Measurements from ENCODE around the gene BAIAP2L2.
A peak's percentile ranks its signal among the peaks of the same experiment; 100 is the strongest.

The BAIAP2L2 gene

GRCh38 chr22:38138961-38139360 is 28.5 kb upstream of the BAIAP2L2 start:
- Histone ChIP-seq H3K4me3 (ENCODE audit: low read length) (no peak overlapping the region), H3K4me1 (ENCODE audit: control insufficient read depth, insufficient read depth, low read length) (peaks cover 17% of the 10 kb centered on the region), H3K9ac (ENCODE audit: low read length) (no peak overlapping the region), H3K36me3 (ENCODE audit: control insufficient read depth, insufficient read depth, low read length, severe bottlenecking) (peaks cover 7% of the 10 kb centered on the region), H3K27me3 (replicated peaks; ENCODE audit: control insufficient read depth, insufficient read depth, low read length) (no peaks in the 10 kb centered on the region), H3K9me3 (ENCODE audit: control insufficient read depth, low read length) (no peaks in the 10 kb centered on the region)
- no peak for DNase-seq (ENCODE audit: low read depth)

- no peak overlapping the region for H3K9ac ChIP-seq (ENCODE audit: low read length)
- peaks cover 17% of the 10 kb centered on the region for H3K4me1 ChIP-seq (ENCODE audit: control insufficient read depth, insufficient read depth, low read length)
- DNase-seq (ENCODE audit: low read depth): no peak
- H3K36me3 ChIP-seq (ENCODE audit: control insufficient read depth, insufficient read depth, low read length, severe bottlenecking): peaks cover 2% of the 10 kb centered on the region
- no peaks in the 10 kb centered on the region for H3K27me3 ChIP-seq (replicated peaks; ENCODE audit: control insufficient read depth, insufficient read depth, low read length)
- no peaks in the 10 kb centered on the region for H3K9me3 ChIP-seq (ENCODE audit: control insufficient read depth, low read length)
- H3K4me3 ChIP-seq (ENCODE audit: low read length): no peak overlapping the region
These were observed 27.6 kb upstream of the BAIAP2L2 start for GRCh38 chr22:38137876-38138687.

- Histone ChIP-seq H3K9ac (ENCODE audit: low read length) (no peak overlapping the region), H3K4me1 (ENCODE audit: control insufficient read depth, insufficient read depth, low read length) (peaks cover 22% of the 10 kb centered on the region), H3K4me3 (ENCODE audit: low read length) (no peak overlapping the region), H3K9me3 (ENCODE audit: control insufficient read depth, low read length) (no peaks in the 10 kb centered on the region), H3K36me3 (ENCODE audit: control insufficient read depth, insufficient read depth, low read length, severe bottlenecking) (peaks cover 8% of the 10 kb centered on the region), H3K27me3 (replicated peaks; ENCODE audit: control insufficient read depth, insufficient read depth, low read length) (no peaks in the 10 kb centered on the region)
- DNase-seq (ENCODE audit: low read depth): peak; percentile 15
These were observed 26.1 kb upstream of the BAIAP2L2 start for GRCh38 chr22:38136607-38137006.

GRCh38 chr22:38135133-38135706 is 24.7 kb upstream of the BAIAP2L2 start:
- Histone ChIP-seq H3K9ac (ENCODE audit: low read length) (peak overlapping the region; percentile 40), H3K4me1 (ENCODE audit: control insufficient read depth, insufficient read depth, low read length) (peaks cover 30% of the 10 kb centered on the region), H3K4me3 (ENCODE audit: low read length) (no peak overlapping the region), H3K27me3 (replicated peaks; ENCODE audit: control insufficient read depth, insufficient read depth, low read length) (no peaks in the 10 kb centered on the region), H3K9me3 (ENCODE audit: control insufficient read depth, low read length) (no peaks in the 10 kb centered on the region), H3K36me3 (ENCODE audit: control insufficient read depth, insufficient read depth, low read length, severe bottlenecking) (peaks cover 8% of the 10 kb centered on the region)
- DNase-seq (ENCODE audit: low read depth): peak; percentile 71

- no peaks in the 10 kb centered on the region for H3K27me3 ChIP-seq (replicated peaks; ENCODE audit: control insufficient read depth, insufficient read depth, low read length)
- DNase-seq (ENCODE audit: low read depth): no peak
- no peak overlapping the region for H3K9ac ChIP-seq (ENCODE audit: low read length)
- no peaks in the 10 kb centered on the region for H3K9me3 ChIP-seq (ENCODE audit: control insufficient read depth, low read length)
- peaks cover 10% of the 10 kb centered on the region for H3K36me3 ChIP-seq (ENCODE audit: control insufficient read depth, insufficient read depth, low read length, severe bottlenecking)
- H3K4me3 ChIP-seq (ENCODE audit: low read length): no peak overlapping the region
- peaks cover 30% of the 10 kb centered on the region for H3K4me1 ChIP-seq (ENCODE audit: control insufficient read depth, insufficient read depth, low read length)
These were observed 22.8 kb upstream of the BAIAP2L2 start for GRCh38 chr22:38133331-38133730.

GRCh38 chr22:38132794-38133193 is 22.3 kb upstream of the BAIAP2L2 start:
- Histone ChIP-seq H3K4me1 (ENCODE audit: control insufficient read depth, insufficient read depth, low read length) (peaks cover 30% of the 10 kb centered on the region), H3K9ac (ENCODE audit: low read length) (no peak overlapping the region), H3K4me3 (ENCODE audit: low read length) (no peak overlapping the region), H3K9me3 (ENCODE audit: control insufficient read depth, low read length) (no peaks in the 10 kb centered on the region), H3K27me3 (replicated peaks; ENCODE audit: control insufficient read depth, insufficient read depth, low read length) (no peaks in the 10 kb centered on the region), H3K36me3 (ENCODE audit: control insufficient read depth, insufficient read depth, low read length, severe bottlenecking) (peaks cover 15% of the 10 kb centered on the region)
- DNase-seq (ENCODE audit: low read depth): no peak

- DNase-seq (ENCODE audit: low read depth): no peak
- Histone ChIP-seq H3K36me3 (ENCODE audit: control insufficient read depth, insufficient read depth, low read length, severe bottlenecking) (peaks cover 19% of the 10 kb centered on the region), H3K4me3 (ENCODE audit: low read length) (no peak overlapping the region), H3K27me3 (replicated peaks; ENCODE audit: control insufficient read depth, insufficient read depth, low read length) (no peaks in the 10 kb centered on the region), H3K9me3 (ENCODE audit: control insufficient read depth, low read length) (no peaks in the 10 kb centered on the region), H3K4me1 (ENCODE audit: control insufficient read depth, insufficient read depth, low read length) (peaks cover 30% of the 10 kb centered on the region), H3K9ac (ENCODE audit: low read length) (no peak overlapping the region)
These were observed 21.7 kb upstream of the BAIAP2L2 start for GRCh38 chr22:38132136-38132535.

GRCh38 chr22:38131399-38131798 is 20.9 kb upstream of the BAIAP2L2 start:
- Histone ChIP-seq H3K9ac (ENCODE audit: low read length) (peak overlapping the region; percentile 75), H3K4me1 (ENCODE audit: control insufficient read depth, insufficient read depth, low read length) (peaks cover 30% of the 10 kb centered on the region), H3K36me3 (ENCODE audit: control insufficient read depth, insufficient read depth, low read length, severe bottlenecking) (peaks cover 19% of the 10 kb centered on the region), H3K4me3 (ENCODE audit: low read length) (no peak overlapping the region), H3K27me3 (replicated peaks; ENCODE audit: control insufficient read depth, insufficient read depth, low read length) (no peaks in the 10 kb centered on the region), H3K9me3 (ENCODE audit: control insufficient read depth, low read length) (no peaks in the 10 kb centered on the region)
- DNase-seq (ENCODE audit: low read depth): no peak

GRCh38 chr22:38129856-38130255 is 19.4 kb upstream of the BAIAP2L2 start:
- no peak for DNase-seq (ENCODE audit: low read depth)
- Histone ChIP-seq H3K4me3 (ENCODE audit: low read length) (no peak overlapping the region), H3K27me3 (replicated peaks; ENCODE audit: control insufficient read depth, insufficient read depth, low read length) (no peaks in the 10 kb centered on the region), H3K4me1 (ENCODE audit: control insufficient read depth, insufficient read depth, low read length) (peaks cover 18% of the 10 kb centered on the region), H3K36me3 (ENCODE audit: control insufficient read depth, insufficient read depth, low read length, severe bottlenecking) (peaks cover 27% of the 10 kb centered on the region), H3K9me3 (ENCODE audit: control insufficient read depth, low read length) (no peaks in the 10 kb centered on the region), H3K9ac (ENCODE audit: low read length) (no peak overlapping the region)

GRCh38 chr22:38129021-38129420 is 18.5 kb upstream of the BAIAP2L2 start:
- Histone ChIP-seq H3K4me1 (ENCODE audit: control insufficient read depth, insufficient read depth, low read length) (peaks cover 14% of the 10 kb centered on the region), H3K4me3 (ENCODE audit: low read length) (no peak overlapping the region), H3K9ac (ENCODE audit: low read length) (no peak overlapping the region), H3K36me3 (ENCODE audit: control insufficient read depth, insufficient read depth, low read length, severe bottlenecking) (peaks cover 32% of the 10 kb centered on the region), H3K9me3 (ENCODE audit: control insufficient read depth, low read length) (no peaks in the 10 kb centered on the region), H3K27me3 (replicated peaks; ENCODE audit: control insufficient read depth, insufficient read depth, low read length) (no peaks in the 10 kb centered on the region)
- DNase-seq (ENCODE audit: low read depth): no peak

GRCh38 chr22:38127869-38128268 is 17.4 kb upstream of the BAIAP2L2 start:
- Histone ChIP-seq H3K4me1 (ENCODE audit: control insufficient read depth, insufficient read depth, low read length) (peaks cover 14% of the 10 kb centered on the region), H3K36me3 (ENCODE audit: control insufficient read depth, insufficient read depth, low read length, severe bottlenecking) (peaks cover 31% of the 10 kb centered on the region), H3K4me3 (ENCODE audit: low read length) (no peak overlapping the region), H3K9ac (ENCODE audit: low read length) (no peak overlapping the region), H3K27me3 (replicated peaks; ENCODE audit: control insufficient read depth, insufficient read depth, low read length) (no peaks in the 10 kb centered on the region), H3K9me3 (ENCODE audit: control insufficient read depth, low read length) (no peaks in the 10 kb centered on the region)
- no peak for DNase-seq (ENCODE audit: low read depth)
